Rectal smooth muscle tissue (tissue), 1 donor: ENCODE measurements around the gene KRTAP10-11.
"Not testable (repeated sequence)": the region's sequence is repeated elsewhere in the genome, so short reads cannot be mapped to it uniquely, and the experiment has no call there.

Experiments used
- H3K27ac ChIP-seq: one replicate; pipeline ENCODE4 v1.7.0; 2013; ENCODE audit warnings: low read depth, low read length, inconsistent platforms
- H3K27me3 ChIP-seq: one replicate; pipeline ENCODE4 v1.7.0; 2013; ENCODE audit warnings: low read length; ENCODE audit not compliant: control insufficient read depth, insufficient read depth
- H3K36me3 ChIP-seq: one replicate; pipeline ENCODE4 v1.7.0; 2013; ENCODE audit warnings: low read length; ENCODE audit not compliant: control insufficient read depth, insufficient read depth
- H3K4me1 ChIP-seq: one replicate; pipeline ENCODE4 v1.7.0; 2013; ENCODE audit warnings: low read length; ENCODE audit not compliant: control insufficient read depth, insufficient read depth
- H3K4me3 ChIP-seq: one replicate; pipeline ENCODE4 v1.7.0; 2013; ENCODE audit warnings: low read length
- H3K9ac ChIP-seq: one replicate; pipeline ENCODE4 v1.7.0; 2013; ENCODE audit warnings: low read length

The KRTAP10-11 gene, protein sequence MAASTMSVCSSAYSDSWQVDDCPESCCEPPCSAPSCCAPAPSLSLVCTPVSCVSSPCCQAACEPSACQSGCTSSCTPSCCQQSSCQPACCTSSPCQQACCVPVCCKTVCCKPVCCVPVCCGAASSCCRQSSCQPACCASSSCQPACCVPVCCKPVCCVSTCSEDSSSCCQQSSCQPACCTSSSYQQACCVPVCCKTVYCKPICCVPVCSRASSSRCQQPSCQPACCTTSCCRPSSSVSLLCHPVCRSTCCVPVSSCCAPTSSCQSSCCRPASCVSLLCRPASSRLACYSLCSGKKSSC

DNA sequence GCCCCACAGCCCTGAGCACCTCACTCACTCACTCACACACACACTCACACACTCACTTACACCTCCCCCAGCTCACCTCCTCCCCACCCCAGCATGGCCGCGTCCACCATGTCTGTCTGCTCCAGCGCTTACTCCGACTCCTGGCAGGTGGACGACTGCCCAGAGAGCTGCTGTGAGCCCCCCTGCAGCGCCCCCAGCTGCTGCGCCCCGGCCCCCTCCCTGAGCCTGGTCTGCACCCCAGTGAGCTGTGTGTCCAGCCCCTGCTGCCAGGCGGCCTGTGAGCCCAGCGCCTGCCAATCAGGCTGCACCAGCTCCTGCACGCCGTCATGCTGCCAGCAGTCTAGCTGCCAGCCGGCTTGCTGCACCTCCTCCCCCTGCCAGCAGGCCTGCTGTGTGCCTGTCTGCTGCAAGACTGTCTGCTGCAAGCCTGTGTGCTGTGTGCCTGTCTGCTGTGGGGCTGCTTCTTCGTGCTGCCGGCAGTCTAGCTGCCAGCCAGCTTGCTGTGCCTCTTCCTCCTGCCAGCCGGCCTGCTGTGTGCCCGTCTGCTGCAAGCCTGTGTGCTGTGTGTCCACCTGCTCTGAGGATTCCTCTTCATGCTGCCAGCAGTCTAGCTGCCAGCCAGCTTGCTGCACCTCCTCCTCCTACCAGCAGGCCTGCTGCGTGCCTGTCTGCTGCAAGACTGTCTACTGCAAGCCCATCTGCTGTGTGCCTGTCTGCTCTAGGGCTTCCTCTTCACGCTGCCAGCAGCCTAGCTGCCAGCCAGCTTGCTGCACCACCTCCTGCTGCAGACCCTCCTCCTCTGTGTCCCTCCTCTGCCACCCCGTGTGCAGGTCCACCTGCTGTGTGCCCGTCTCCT, at the start of gene KRTAP10-11:
TSS of gene KRTAP10-11 (plus strand) at position 49 of the 856 bp plus-strand sequence. CDS start at position 94, 45 bp downstream.
- not testable (repeated sequence) for H3K9ac ChIP-seq, H3K4me3 ChIP-seq, H3K27ac ChIP-seq, H3K4me1 ChIP-seq, H3K27me3 ChIP-seq, H3K36me3 ChIP-seq

DNA sequence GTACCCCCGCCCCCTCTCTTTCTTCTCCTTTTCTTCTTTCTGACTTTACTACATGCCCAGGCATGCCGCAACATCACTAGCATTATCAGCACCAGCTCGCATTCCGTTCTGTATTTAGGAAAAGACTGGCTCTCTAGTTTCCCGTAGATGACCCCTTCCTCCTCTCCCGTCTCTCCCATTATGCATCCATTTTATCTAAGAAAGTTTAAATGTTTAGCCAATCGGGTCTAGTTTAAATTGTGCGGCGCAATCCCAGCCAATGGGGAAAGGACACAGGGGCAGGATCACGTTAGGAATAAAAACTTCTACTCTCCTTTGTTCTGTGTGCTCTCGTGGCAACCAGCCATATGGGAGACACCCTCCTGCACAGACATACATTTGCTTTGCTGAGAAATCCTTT, 48.2 kb upstream of the KRTAP10-11 start:
- Histone ChIP-seq H3K36me3 (no peaks in the 10 kb centered on the region), H3K27ac (no peak overlapping the region), H3K9ac (no peak overlapping the region), H3K4me3 (no peak overlapping the region), H3K4me1 (no peaks in the 10 kb centered on the region), H3K27me3 (peaks cover 2% of the 10 kb centered on the region)

DNA sequence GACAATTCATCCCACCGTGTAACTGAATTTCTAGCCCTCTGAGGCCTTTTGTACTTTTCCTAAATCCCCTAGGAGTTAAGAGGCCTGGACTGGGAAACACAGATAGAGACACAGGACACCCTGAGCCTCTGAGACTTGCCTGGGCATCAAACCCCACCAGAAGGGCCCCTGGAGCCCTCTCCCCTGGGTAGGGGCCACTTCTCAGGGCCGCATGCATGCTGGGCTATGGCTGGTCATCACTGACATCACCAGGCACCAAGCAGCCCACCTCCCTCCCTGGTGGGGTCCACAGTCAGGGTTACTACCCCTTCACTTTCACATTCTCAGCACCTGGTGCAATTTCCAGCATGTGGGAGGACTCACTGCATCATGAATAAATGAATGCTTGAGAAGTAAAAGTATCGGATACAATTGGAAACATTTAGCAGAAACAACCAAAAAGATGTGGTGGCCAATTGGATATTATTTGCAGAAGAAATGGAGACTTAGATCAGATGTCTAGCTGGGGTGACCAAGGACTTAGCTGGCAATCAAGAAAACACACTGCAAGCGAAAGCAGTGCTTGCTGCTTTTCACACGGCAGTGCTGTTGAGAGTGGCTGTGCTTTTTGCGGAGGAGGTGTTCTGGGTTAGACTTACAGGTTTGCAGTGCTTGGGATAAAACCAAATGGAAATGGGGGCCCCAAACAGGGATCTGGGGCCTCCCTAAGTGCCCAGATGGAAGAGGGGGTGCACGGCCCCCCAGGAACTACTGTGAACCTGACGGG, 46.8 kb upstream of the KRTAP10-11 start:
- H3K36me3 ChIP-seq = no peaks in the 10 kb centered on the region
- no peak overlapping the region for H3K27ac ChIP-seq
- H3K9ac ChIP-seq = no peak overlapping the region
- H3K4me3 ChIP-seq = no peak overlapping the region
- H3K27me3 ChIP-seq = peaks cover 2% of the 10 kb centered on the region
- no peaks in the 10 kb centered on the region for H3K4me1 ChIP-seq

DNA sequence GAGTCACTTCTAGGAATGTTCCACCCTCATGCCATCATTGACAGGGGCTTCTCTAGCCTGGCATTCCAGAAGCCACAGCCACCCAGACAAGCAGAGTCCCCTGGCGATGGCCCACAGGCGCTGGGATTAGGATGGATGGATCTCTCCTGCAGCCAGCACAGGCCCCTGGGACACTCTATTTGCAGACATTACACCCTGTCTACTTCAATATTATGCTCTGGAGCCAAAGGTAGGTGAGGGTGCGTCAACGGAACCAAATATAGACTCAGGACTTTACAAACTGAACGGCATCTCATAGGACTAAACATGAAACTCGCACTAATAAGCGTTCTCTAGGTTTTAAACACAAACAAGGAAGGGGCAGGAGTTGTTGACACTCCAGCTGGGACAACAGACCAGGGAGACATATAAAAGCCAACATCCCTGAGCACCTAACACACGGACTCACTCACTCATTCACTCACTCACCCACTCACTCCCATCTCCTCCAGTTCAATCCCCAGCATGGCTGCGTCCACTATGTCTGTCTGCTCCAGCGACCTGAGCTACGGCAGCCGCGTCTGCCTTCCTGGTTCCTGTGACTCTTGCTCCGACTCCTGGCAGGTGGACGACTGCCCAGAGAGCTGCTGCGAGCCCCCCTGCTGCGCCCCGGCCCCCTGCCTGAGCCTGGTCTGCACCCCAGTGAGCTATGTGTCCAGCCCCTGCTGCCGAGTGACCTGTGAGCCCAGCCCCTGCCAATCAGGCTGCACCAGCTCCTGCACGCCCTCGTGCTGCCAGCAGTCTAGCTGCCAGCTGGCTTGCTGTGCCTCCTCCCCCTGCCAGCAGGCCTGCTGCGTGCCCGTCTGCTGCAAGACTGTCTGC, 45.9 kb upstream of the KRTAP10-11 start, which contains the start of gene KRTAP10-7:
TSS of gene KRTAP10-7 (plus strand) at position 480 of the 861 bp plus-strand sequence. CDS start at position 505, 25 bp downstream.
- H3K9ac ChIP-seq, H3K4me3 ChIP-seq, H3K27ac ChIP-seq, H3K4me1 ChIP-seq, H3K27me3 ChIP-seq, H3K36me3 ChIP-seq: not testable (repeated sequence)

DNA sequence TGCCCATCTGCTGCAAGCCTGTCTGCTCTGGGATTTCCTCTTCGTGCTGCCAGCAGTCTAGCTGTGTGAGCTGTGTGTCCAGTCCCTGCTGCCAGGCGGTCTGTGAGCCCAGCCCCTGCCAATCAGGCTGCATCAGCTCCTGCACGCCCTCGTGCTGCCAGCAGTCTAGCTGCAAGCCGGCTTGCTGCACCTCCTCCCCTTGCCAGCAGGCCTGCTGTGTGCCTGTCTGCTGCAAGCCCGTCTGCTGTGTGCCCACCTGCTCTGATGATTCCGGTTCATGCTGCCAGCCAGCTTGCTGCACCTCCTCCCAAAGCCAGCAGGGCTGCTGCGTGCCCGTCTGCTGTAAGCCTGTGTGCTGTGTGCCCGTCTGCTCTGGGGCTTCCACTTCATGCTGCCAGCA, 45.1 kb upstream of the KRTAP10-11 start:
- not testable (repeated sequence) for H3K36me3 ChIP-seq, H3K27me3 ChIP-seq, H3K27ac ChIP-seq, H3K9ac ChIP-seq, H3K4me1 ChIP-seq, H3K4me3 ChIP-seq

DNA sequence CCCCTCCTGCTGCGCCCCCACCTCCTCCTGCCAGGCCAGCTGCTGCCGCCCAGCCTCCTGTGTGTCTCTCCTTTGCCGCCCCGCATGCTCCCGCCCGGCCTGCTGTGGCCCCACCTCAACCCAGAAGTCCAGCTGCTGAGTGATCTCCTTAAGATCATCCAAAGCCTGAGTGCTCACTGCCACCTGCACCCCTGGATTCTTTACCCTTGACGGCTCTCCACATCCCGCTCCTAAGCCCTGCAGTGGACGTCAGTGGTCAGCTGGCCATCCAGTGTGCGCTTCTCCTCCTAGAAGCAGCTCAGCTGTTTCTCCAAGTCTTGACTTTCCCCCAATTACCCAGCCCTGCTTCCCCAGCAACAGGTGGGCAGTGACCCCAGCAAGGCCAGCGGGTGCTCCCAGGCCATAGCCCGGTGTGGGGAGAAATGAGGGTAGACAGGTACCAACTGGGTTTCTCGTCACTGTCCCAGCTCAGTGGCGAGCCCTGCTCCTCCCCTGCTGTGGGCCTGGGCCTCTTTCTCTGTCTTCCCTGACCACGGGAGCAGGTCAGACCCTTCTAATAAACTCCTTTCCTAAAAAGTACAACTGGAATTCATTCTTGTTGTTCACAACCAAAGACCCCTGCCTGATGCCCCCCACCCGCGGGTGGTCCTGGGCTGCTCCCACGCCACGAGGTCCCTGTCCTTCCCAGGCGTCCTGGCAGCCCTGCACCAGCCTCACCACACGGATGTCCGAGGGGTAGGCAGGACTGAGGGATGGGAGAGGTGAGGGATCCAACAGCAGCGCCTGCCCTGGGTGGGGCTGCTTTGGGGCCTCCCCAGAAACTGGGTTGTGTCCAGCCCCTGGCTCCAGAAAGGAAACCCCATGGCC, 44.4 kb upstream of the KRTAP10-11 start:
- H3K27ac ChIP-seq = no peak overlapping the region
- H3K4me1 ChIP-seq = no peaks in the 10 kb centered on the region
- H3K36me3 ChIP-seq = no peaks in the 10 kb centered on the region
- H3K9ac ChIP-seq = no peak overlapping the region
- peaks cover 2% of the 10 kb centered on the region for H3K27me3 ChIP-seq
- H3K4me3 ChIP-seq = no peak overlapping the region

DNA sequence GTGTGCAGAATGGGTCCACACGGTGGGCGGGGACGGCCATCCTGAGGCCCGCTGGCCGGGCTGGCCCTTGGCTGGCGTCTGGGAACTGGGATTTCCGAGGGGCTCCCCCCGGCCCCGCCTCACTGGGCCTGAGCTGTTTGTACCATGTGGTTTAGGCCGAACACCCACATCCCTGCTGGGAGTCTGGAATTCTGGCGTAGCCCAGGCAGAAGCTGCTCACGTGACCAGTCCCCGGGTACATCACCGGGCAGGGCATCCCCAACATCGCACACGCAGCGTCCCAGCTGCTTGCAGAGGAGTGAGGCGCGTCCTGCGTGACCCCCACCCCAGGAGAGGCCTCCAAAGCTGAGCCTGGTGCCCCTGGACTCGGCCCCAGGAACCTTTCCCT, 43.8 kb upstream of the KRTAP10-11 start:
- no peak overlapping the region for H3K27ac ChIP-seq
- H3K4me1 ChIP-seq = no peaks in the 10 kb centered on the region
- no peak overlapping the region for H3K9ac ChIP-seq
- H3K36me3 ChIP-seq = no peaks in the 10 kb centered on the region
- peaks cover 2% of the 10 kb centered on the region for H3K27me3 ChIP-seq
- H3K4me3 ChIP-seq = no peak overlapping the region

DNA sequence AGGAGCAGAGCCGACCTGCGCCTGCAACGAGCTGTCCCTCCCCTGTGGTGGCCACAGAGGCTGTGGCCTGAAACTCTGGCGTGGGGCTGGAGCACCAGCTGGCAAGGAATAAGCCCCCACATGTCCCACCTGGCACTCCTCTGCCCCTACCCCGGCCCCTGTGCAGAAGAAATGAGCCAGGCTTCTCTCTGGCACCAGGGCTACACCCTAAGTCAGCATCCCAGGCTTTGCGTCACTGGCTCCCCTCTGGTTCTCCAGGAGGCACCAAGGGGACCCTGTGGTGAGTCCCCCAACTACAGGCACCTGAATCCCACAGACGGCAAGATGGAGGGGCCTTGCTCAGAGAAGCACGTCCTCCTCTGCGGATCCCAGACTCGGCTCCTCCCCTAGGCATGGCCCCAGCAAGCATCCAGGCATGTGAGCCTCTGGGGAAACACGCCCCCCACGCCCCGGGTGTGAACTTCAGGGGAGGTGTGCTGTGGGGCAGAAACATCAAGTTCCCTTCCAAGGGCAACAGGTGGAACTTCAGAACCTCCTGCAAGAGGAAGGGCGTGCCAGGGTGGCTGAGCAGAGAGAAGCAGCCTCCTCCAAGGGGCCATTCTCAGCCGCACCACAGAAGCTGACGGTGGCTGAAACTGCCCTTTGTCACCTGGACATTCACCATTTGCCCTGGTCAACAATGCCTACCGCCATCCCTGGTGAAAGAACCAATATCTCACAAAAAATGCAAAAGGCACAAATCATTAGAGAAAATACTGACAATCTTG, 42.9 kb upstream of the KRTAP10-11 start:
- no peaks in the 10 kb centered on the region for H3K4me1 ChIP-seq
- H3K9ac ChIP-seq = no peak overlapping the region
- H3K36me3 ChIP-seq = no peaks in the 10 kb centered on the region
- no peak overlapping the region for H3K4me3 ChIP-seq
- peaks cover 2% of the 10 kb centered on the region for H3K27me3 ChIP-seq
- no peak overlapping the region for H3K27ac ChIP-seq

DNA sequence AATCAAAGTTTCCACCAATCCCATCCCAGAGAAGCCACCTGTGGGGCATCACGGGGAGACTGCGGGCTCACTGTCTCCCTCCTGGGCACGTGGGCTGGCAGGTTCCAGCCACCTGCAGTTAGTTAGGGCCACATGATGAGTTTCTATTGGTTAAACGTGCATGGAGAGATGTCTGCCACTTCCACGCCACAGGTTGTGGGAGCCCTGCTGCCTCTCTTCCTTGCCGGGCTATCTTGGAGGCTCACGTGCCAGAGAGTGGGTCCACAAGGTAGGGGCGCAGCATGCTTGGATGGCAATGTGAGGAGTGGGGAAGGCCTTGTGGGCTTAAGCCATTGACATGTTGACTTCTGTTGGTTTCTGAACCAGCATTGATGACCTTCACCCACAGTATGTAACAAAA, 42.3 kb upstream of the KRTAP10-11 start:
- Histone ChIP-seq H3K4me1 (no peaks in the 10 kb centered on the region), H3K4me3 (no peak overlapping the region), H3K36me3 (no peaks in the 10 kb centered on the region), H3K27me3 (peaks cover 2% of the 10 kb centered on the region), H3K9ac (no peak overlapping the region), H3K27ac (no peak overlapping the region)

DNA sequence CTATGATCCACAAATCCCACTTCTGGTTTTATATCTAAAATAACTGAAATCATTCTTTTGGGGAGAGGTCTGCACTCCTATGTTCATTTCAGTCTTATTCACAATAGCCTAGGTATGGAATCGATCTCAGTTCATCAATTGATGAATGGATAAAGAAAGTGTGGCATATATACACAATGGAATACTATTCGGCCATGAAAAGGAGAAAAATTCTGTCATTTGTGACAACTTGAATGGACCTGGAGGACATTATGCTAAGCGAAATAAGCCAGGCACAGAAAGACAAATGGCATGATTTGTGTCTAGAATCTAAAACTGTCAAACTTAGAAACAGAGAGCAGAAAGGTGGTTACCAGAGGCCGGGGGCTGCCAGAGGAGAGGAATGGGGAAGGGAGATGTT, 39.7 kb upstream of the KRTAP10-11 start:
- H3K4me3 ChIP-seq = no peak overlapping the region
- H3K27me3 ChIP-seq = no peaks in the 10 kb centered on the region
- no peaks in the 10 kb centered on the region for H3K4me1 ChIP-seq

More for the DNA sequence above, 39.7 kb upstream of the KRTAP10-11 start:
- no peaks in the 10 kb centered on the region for H3K36me3 ChIP-seq
- no peak overlapping the region for H3K9ac ChIP-seq
- H3K27ac ChIP-seq = no peak overlapping the region
